ENCODE results near the gene PRKG1. TPM values are rescaled to one million over a fixed set of nuclear protein-coding genes. Genes with fewer than 3 reads are reported as not detected.

PRKG1 gene
- total RNA-seq, 1 donor from 2014 or later = 0.17 TPM

DNA sequence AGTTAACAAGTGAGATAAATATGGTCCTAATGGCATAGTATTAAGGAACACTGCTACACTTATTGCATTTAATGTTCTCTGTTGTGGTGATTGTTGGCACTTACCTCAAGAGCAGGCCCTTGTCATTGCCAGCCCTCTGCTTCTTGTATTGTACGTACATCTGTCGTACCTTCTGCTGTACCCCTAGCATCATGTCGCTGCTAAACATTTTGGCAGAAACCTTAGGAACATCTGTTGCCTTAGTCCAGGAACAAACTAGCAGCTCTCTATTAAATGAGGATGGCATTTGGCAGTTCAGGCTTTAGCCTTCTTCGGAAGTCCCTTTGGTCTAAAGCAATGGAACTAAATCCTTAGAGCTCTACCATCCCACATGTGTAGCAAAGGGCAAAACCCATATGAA lies 47.6 kb downstream of the PRKG1 start:
- no peak for DNase-seq (ENCODE audit: low read depth)

DNA sequence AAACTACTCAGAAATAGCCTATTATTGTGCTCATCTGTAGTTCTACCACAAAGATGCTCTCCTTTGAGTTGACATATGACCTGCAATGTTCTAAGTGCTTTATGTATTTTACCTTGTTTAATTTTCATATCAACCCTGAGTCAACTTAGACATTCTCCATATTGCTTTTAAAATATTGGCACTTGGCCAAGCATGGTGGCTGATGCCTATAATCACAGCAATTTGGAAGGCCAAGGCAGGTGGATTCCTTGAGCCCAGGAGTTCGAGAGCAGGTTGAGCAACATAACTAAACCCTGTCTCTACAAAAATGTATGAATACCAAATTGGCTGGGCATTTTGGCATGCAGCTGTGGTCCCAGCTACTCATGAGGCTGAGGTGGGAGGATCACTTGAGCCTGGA lies 50.6 kb downstream of the PRKG1 start:
- no peak for TF ChIP-seq CTCF (conservative IDR thresholded peaks at IDR 0.05; ENCODE audit: low read depth, low read length)
- no peak for DNase-seq (ENCODE audit: low read depth)
- H3K4me3 ChIP-seq (ENCODE audit: low read depth, low read length) = no peak overlapping the region

More for the DNA sequence above, 47.6 kb downstream of the PRKG1 start:
- H3K4me3 ChIP-seq (ENCODE audit: low read depth, low read length) = no peak overlapping the region
- no peak for TF ChIP-seq CTCF (conservative IDR thresholded peaks at IDR 0.05; ENCODE audit: low read depth, low read length)

DNA sequence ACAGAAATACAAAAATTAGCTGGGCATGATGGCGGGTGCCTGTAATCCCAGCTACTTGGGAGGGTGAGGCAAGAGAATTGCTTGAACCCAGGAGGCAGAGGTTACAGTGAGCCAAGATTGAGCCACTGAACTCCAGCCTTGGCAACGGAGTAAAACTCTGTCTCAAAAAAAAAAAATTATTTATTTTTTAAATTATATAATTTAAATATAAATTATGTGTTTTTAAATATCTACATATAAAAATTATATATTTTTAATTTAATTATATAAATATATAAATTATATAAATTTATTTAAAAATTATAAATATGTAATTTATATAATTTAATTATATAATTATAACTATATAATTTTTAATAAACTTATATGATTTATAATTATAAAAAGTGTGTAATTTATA lies 51.2 kb downstream of the PRKG1 start:
- TF ChIP-seq CTCF (conservative IDR thresholded peaks at IDR 0.05; ENCODE audit: low read depth, low read length) = no peak
- no peak for DNase-seq (ENCODE audit: low read depth)

DNA sequence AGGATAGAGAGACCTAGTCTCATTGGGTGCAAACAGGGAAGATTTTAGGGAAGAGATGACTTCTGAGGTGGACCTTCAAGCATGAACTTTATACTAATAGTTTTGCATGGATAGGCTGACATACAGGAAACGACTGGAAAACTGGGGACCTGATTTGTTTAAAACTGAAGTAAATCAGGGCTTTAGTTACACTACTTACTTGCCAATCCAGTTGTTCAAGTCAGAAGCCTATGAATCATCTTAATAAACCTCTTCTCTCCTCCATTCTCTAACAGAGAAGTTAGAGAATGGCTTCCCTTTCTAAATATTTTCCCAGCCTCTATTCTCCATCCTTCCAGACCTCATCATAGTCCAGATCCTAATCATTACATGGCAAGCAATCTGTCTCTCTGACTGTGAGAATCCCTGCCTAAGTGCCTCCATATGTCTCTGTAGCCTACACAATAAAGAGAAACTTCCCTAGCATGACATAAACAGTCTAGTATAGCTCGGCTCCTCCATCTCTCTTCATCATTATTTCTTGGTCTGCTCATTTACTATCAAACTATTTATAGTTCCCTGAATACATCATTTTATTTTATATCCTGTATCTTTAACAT lies 55.8 kb downstream of the PRKG1 start:
- no peak overlapping the region for H3K4me3 ChIP-seq (ENCODE audit: low read depth, low read length)
- no peak for TF ChIP-seq CTCF (conservative IDR thresholded peaks at IDR 0.05; ENCODE audit: low read depth, low read length)
- no peak for DNase-seq (ENCODE audit: low read depth)

More for the DNA sequence above, 51.2 kb downstream of the PRKG1 start:
- no peak overlapping the region for H3K4me3 ChIP-seq (ENCODE audit: low read depth, low read length)

GRCh38 chr10:51137756-51138529 lies 63.7 kb downstream of the PRKG1 start:
- no peak overlapping the region for H3K4me3 ChIP-seq (ENCODE audit: low read depth, low read length)
- peak; percentile 56 for DNase-seq (ENCODE audit: low read depth)
- no peak for TF ChIP-seq CTCF (conservative IDR thresholded peaks at IDR 0.05; ENCODE audit: low read depth, low read length)

- DNase-seq (ENCODE audit: low read depth) = no peak
- no peak for TF ChIP-seq CTCF (conservative IDR thresholded peaks at IDR 0.05; ENCODE audit: low read depth, low read length)
- H3K4me3 ChIP-seq (ENCODE audit: low read depth, low read length) = no peak overlapping the region
Measured at GRCh38 chr10:51139176-51139575, 64.9 kb downstream of the PRKG1 start.

All from epithelial cell of proximal tubule (primary cell).